ENCODE measurements around the gene FIGN. TPM values are rescaled to one million over a fixed set of nuclear protein-coding genes. Genes with fewer than 3 reads are reported as not detected.

The FIGN gene
- total and polyA plus RNA-seq, 2 of the 13 experiments (the other 11 are each of a cell fraction or from before 2014, with no cell fraction given), result 6.6 to 6.7 TPM

- TF ChIP-seq ARID4A (CRISPR knock-in tag; IDR thresholded peaks at IDR 0.05; ENCODE audit: borderline replicate concordance) (peak; percentile 21; the same call in 1 of the 2 replicates), ZBTB8A (CRISPR knock-in tag; IDR thresholded peaks at IDR 0.05; ENCODE audit: borderline replicate concordance, low read depth) (no peak), SP140L (CRISPR knock-in tag; IDR thresholded peaks at IDR 0.05; ENCODE audit: borderline replicate concordance) (no peak), ZNF614 (CRISPR knock-in tag; IDR thresholded peaks at IDR 0.05; ENCODE audit: borderline replicate concordance) (0 out of 2 replicates have a peak, but pooled peaks have one; percentile 32), NCOA5 (CRISPR knock-in tag; IDR thresholded peaks at IDR 0.05) (no peak), ONECUT2 (CRISPR knock-in tag; IDR thresholded peaks at IDR 0.05) (no peak), GATA4 (IDR thresholded peaks at IDR 0.05; ENCODE audit: borderline replicate concordance, low read depth) (0 out of 2 replicates have a peak, but pooled peaks have one; percentile 2), CAMTA2 (CRISPR knock-in tag; IDR thresholded peaks at IDR 0.05; ENCODE audit: borderline replicate concordance) (no peak), ZSCAN29 (CRISPR knock-in tag; conservative IDR thresholded peaks at IDR 0.05) (peak; percentile 55; the same call in 1 of the 2 replicates), GATAD2A (CRISPR knock-in tag; IDR thresholded peaks at IDR 0.05) (peak; percentile 87), LCORL (IDR thresholded peaks at IDR 0.05) (peak; percentile 63), LCORL (CRISPR knock-in tag; IDR thresholded peaks at IDR 0.05) (peak; percentile 71)
- TF ChIP-seq, protein P1, sequence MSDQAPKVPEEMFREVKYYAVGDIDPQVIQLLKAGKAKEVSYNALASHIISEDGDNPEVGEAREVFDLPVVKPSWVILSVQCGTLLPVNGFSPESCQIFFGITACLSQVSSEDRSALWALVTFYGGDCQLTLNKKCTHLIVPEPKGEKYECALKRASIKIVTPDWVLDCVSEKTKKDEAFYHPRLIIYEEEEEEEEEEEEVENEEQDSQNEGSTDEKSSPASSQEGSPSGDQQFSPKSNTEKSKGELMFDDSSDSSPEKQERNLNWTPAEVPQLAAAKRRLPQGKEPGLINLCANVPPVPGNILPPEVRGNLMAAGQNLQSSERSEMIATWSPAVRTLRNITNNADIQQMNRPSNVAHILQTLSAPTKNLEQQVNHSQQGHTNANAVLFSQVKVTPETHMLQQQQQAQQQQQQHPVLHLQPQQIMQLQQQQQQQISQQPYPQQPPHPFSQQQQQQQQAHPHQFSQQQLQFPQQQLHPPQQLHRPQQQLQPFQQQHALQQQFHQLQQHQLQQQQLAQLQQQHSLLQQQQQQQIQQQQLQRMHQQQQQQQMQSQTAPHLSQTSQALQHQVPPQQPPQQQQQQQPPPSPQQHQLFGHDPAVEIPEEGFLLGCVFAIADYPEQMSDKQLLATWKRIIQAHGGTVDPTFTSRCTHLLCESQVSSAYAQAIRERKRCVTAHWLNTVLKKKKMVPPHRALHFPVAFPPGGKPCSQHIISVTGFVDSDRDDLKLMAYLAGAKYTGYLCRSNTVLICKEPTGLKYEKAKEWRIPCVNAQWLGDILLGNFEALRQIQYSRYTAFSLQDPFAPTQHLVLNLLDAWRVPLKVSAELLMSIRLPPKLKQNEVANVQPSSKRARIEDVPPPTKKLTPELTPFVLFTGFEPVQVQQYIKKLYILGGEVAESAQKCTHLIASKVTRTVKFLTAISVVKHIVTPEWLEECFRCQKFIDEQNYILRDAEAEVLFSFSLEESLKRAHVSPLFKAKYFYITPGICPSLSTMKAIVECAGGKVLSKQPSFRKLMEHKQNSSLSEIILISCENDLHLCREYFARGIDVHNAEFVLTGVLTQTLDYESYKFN (CRISPR knock-in tag; conservative IDR thresholded peaks at IDR 0.05), result peak; percentile 93
- TF ChIP-seq, protein P2, sequence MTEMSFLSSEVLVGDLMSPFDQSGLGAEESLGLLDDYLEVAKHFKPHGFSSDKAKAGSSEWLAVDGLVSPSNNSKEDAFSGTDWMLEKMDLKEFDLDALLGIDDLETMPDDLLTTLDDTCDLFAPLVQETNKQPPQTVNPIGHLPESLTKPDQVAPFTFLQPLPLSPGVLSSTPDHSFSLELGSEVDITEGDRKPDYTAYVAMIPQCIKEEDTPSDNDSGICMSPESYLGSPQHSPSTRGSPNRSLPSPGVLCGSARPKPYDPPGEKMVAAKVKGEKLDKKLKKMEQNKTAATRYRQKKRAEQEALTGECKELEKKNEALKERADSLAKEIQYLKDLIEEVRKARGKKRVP (CRISPR knock-in tag; IDR thresholded peaks at IDR 0.05), result peak in 1 of 2 experiments; percentile 47; a peak in 2 of 4 replicates
- TF ChIP-seq, protein P3, sequence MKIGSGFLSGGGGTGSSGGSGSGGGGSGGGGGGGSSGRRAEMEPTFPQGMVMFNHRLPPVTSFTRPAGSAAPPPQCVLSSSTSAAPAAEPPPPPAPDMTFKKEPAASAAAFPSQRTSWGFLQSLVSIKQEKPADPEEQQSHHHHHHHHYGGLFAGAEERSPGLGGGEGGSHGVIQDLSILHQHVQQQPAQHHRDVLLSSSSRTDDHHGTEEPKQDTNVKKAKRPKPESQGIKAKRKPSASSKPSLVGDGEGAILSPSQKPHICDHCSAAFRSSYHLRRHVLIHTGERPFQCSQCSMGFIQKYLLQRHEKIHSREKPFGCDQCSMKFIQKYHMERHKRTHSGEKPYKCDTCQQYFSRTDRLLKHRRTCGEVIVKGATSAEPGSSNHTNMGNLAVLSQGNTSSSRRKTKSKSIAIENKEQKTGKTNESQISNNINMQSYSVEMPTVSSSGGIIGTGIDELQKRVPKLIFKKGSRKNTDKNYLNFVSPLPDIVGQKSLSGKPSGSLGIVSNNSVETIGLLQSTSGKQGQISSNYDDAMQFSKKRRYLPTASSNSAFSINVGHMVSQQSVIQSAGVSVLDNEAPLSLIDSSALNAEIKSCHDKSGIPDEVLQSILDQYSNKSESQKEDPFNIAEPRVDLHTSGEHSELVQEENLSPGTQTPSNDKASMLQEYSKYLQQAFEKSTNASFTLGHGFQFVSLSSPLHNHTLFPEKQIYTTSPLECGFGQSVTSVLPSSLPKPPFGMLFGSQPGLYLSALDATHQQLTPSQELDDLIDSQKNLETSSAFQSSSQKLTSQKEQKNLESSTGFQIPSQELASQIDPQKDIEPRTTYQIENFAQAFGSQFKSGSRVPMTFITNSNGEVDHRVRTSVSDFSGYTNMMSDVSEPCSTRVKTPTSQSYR (CRISPR knock-in tag; IDR thresholded peaks at IDR 0.05; ENCODE audit: borderline replicate concordance), result peak; percentile 12; the same call in 1 of the 2 replicates
Measured at GRCh38 chr2:163667064-163667887, 68.5 kb downstream of the FIGN start (continued).

Data from HepG2 (cell line).